ENCODE data around the gene OSBPL5. TPM values are rescaled to one million over a fixed set of nuclear protein-coding genes. Genes with fewer than 3 reads are reported as not detected.
"Not testable (repeated sequence)": the region's sequence is repeated elsewhere in the genome, so short reads cannot be mapped to it uniquely, and the experiment has no call there.

OSBPL5 gene
- total RNA-seq, 2 donors from 2014 or later, result 6.3 to 7.0 TPM

DNA sequence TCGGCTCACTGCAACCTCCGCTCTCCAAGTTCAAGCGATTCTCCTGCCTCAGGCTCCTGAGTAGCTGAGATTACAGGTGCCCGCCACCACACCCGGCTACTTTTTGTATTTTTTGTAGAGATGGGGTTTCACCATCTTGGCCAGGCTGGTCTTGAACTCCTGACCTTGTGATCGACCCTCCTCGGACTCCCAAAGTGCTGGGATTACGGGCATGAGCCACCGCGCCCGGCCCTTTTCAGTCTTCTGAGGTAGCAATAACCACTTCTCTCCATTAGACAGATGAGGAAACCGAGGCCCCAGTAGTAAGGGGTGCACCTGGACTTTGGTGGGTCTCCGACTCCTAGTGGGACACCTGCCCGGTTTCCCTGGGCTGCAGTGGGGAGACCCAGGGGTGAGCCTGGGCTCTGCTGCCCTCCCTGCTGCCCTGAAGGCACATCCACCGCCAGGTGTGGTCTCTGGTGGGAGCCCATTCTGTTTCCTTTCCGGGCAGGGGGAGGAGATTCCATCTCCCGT lies 3.7 kb upstream of the OSBPL5 start:
- not testable (repeated sequence) for DNase-seq; H3K27ac Mint-ChIP-seq; H3K36me3 Mint-ChIP-seq (ENCODE audit: insufficient read depth in 2 of 2); H3K9me3 Mint-ChIP-seq
- peak in 1 of 2 donors; percentile 4 for ATAC-seq (replicated peaks in 1 of 2)
- H3K4me1 Mint-ChIP-seq (ENCODE audit: low read depth), result peaks cover 27% of the 10 kb centered on the region
- H3K4me3 Mint-ChIP-seq, result peak overlapping the region; percentile 81 to 87
- H3K27me3 Mint-ChIP-seq (ENCODE audit: low read depth), result peaks cover 11% of the 10 kb centered on the region

DNA sequence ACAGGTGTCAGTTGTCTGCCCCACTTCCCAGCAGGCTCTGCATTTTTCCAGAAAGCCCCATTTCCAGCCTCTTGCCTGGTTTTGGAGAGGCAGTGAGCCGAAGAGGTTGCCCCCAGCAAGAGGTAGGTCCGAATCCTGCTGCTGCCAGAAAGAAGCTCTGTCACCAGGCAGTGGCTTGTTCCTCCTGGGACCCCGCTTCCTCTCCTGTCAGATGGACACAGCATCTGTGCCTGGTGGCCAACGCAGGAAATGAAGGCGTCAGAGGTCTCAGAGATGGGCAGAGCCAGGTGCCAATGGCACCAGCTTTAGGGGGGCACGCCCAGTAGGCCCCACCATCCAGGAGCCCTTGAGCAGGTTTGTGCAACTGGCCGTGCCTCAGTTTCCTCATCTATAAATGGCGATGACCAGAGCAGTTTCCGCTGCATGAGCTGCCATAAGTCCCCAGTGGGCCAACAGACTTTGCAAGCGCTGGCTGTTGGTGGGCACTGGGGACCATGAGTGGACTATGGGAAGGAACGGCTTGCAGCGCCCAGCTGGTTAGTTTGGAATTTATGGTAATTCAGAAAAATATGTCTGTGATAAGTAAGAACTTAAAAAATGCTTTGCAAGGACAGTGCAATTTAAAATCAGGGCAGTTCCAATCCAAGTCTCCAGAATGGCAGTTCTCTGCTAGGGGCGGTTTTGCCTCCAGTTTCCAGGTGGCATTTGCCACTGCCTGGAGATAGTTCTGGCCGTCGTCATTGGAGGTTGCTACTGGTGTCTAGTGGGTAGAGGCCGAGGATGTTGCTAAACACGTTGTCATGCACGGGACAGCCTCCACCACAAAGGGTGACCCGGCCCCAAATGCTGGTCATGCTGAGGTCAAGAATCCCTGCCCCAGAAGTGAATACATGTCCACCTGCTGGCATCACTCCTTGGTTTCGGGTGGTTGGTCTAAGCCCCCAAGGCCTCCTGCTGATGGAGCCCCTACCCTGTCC lies 2.3 kb upstream of the OSBPL5 start:
- no peak for DNase-seq
- ATAC-seq (replicated peaks in 1 of 2), result no peak
- H3K4me3 Mint-ChIP-seq, result no peak overlapping the region
- H3K4me1 Mint-ChIP-seq (ENCODE audit: low read depth), result peaks cover 31% of the 10 kb centered on the region
- no peaks in the 10 kb centered on the region for H3K9me3 Mint-ChIP-seq
- H3K36me3 Mint-ChIP-seq (ENCODE audit: insufficient read depth in 2 of 2), result no peaks in the 10 kb centered on the region
- H3K27ac Mint-ChIP-seq, result no peak overlapping the region
- peaks cover 13% of the 10 kb centered on the region for H3K27me3 Mint-ChIP-seq (ENCODE audit: low read depth)

DNA sequence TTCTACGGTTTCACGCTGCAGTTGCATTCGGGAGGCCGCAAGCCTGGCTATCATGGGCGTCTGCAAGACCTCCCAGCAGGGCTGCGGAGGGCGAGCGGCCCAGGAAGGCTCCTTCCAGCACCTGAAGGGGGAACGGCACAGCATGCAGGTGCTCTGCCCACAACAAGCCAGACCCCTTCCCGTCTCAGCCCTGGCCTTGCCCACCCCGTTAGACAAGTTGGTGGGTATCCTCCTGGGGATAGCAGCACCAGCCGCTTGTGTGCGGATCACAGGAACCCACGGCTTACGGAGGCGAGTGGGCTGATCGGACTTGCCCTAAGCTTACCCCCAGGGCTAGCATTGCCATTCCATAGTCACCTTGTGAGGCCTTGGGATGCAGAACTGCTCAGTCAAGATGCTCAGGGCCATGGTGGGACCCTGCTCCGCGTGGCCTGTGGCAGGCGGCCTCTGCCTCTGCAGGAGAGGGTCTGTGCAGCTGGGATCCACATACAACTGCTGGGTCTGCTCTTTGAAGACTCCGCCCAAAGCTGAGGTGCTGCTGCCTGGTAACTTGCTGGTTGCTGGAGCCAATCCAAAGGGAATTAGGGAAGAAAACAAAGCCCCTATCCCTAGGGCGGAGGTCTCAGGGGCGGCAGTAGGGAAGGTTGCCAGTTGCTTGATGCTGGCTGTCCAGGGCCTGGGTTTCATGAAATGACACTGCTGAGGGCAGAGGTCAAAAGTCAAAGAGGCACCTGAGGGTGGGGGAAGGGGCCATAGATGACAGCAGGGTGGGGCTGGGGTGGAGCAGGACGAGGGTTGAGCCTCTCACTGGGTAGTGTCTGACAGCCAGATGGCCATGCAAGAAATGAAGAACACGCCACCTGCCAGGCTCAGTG lies 1.4 kb upstream of the OSBPL5 start:
- H3K27ac Mint-ChIP-seq, result no peak overlapping the region
- H3K4me1 Mint-ChIP-seq (ENCODE audit: low read depth), result peaks cover 31% of the 10 kb centered on the region
- ATAC-seq (replicated peaks in 1 of 2) (no peak), DNase-seq (no peak)
- no peaks in the 10 kb centered on the region for H3K9me3 Mint-ChIP-seq
- H3K27me3 Mint-ChIP-seq (ENCODE audit: low read depth), result peaks cover 13% of the 10 kb centered on the region
- no peaks in the 10 kb centered on the region for H3K36me3 Mint-ChIP-seq (ENCODE audit: insufficient read depth in 2 of 2)
- H3K4me3 Mint-ChIP-seq, result peak overlapping the region in 1 of 2 donors; percentile 71

DNA sequence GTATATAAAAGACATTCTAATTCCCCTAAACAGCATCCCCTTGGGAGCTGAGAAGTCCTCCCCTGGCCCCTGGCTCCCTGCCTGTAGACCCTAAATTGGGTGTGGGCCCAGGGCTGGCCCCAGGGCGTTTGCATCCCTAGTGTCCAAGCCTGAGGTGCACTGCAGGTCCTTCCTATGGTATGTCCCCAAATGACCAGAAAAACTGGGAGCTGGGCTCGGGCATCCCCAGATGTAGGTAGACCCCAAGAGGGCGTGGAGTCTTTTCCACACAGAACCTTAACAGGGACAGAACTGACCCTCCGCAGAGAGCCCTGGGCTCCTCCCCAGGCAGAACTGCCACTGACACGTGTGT lies 782 bp upstream of the OSBPL5 start:
- Mint-ChIP-seq H3K27me3 (ENCODE audit: low read depth) (peaks cover 18% of the 10 kb centered on the region), H3K4me1 (ENCODE audit: low read depth) (peaks cover 34% of the 10 kb centered on the region), H3K4me3 (peak overlapping the region; percentile 71 to 85), H3K9me3 (no peaks in the 10 kb centered on the region), H3K27ac (peak overlapping the region; percentile 62), H3K36me3 (ENCODE audit: insufficient read depth in 2 of 2) (no peaks in the 10 kb centered on the region)
- ATAC-seq (replicated peaks in 1 of 2) (no peak), DNase-seq (no peak)

DNA sequence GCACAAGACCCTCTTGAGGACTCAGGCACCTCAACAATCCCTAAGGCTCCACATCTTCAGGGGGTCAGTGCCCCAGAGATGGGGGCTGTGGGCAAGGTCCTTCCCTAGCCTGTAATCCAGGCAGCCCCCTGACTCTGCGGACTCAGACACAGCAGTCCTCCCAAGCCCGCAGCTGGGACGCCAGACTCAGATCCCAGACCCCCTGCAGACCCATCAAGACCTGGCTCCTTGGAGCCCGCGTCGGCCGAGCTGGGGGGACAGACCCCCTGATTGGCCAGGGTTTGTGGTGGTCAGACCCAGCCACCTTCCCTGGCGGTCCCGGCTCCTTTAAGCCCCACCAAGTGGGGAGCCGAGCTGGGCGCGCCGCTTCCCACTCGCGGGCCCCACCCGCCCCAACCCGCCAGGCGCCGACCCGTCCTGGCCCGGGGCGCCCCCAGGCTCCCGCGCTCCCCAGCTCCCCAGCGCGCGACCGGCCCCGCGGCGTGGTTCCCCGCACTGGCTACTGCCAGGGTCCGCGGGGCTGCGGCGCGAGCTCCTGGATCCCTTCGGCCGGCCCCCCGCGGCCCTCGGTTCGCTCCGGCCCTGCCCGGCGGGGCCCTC lies 458 bp downstream of the OSBPL5 start:
- Mint-ChIP-seq H3K27ac (no peak overlapping the region), H3K36me3 (ENCODE audit: insufficient read depth in 2 of 2) (no peaks in the 10 kb centered on the region), H3K4me1 (ENCODE audit: low read depth) (peaks cover 30% of the 10 kb centered on the region), H3K4me3 (peak overlapping the region; percentile 53 to 70), H3K9me3 (no peaks in the 10 kb centered on the region), H3K27me3 (ENCODE audit: low read depth) (peaks cover 14% of the 10 kb centered on the region)
- ATAC-seq (replicated peaks in 1 of 2) (peak; percentile 26 to 48), DNase-seq (no peak)

DNA sequence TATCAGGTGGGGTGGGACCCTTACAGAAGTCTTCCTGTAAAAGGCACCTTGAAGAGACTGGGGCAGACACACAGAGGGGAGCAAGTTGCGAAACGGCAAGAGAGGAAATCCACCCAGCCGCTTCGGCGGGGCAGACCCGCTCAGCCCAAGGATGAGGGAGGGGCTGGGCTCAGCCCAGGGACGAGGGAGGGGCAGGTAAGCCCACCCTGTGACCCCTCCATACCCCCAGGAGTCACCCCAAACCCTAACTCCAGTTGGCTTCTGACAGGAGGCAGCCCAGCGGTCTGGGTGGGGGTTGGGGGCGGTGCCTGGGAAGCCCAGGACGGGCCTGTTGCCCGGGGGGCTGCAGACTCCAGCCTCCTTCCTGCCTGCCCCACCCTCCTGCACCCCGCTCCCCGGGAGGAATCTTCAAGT lies 965 bp downstream of the OSBPL5 start:
- H3K27me3 Mint-ChIP-seq (ENCODE audit: low read depth), result peaks cover 12% of the 10 kb centered on the region
- DNase-seq (no peak), ATAC-seq (replicated peaks in 1 of 2) (no peak)
- peak overlapping the region; percentile 63 to 70 for H3K4me3 Mint-ChIP-seq
- no peaks in the 10 kb centered on the region for H3K36me3 Mint-ChIP-seq (ENCODE audit: insufficient read depth in 2 of 2)
- H3K4me1 Mint-ChIP-seq (ENCODE audit: low read depth), result peaks cover 25% of the 10 kb centered on the region
- H3K27ac Mint-ChIP-seq, result no peak overlapping the region
- no peaks in the 10 kb centered on the region for H3K9me3 Mint-ChIP-seq

DNA sequence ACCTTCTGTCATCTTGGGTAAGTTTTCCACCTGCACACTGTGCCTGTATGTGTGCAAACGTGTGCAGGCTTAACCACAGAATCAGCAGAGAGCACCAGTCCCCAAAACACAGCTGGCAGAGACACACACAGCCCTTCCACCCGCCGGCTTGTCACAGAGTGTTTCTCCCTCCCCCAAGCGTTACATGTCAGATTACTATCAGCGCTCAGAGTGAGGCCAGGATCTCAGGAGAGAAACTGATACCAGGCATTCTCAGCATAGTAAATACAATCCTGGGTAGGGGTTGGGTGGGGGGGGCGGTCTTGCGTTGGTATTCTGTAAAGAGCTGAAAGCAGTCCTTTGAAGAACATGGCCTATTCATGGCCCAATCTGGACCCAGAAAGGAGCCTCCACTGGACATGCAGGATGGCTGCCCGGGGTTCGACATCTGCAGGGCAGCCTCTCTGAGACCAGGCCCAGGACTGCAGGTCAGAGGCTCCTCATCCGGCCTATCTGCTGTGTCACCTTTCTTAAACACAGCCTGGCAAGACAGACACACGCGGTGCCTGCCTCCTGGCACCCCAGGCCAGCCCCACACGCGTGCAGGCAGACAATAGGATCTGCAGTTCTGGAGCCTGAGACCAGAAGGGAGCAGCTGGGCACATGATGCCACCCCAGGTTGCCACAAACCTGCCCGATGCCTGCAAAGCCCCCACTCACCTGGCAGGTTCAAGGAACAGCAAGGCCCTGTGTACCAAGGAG lies 1.7 kb downstream of the OSBPL5 start:
- peaks cover 12% of the 10 kb centered on the region for H3K27me3 Mint-ChIP-seq (ENCODE audit: low read depth)
- no peak for DNase-seq
- H3K4me1 Mint-ChIP-seq (ENCODE audit: low read depth), result peaks cover 24% of the 10 kb centered on the region
- H3K9me3 Mint-ChIP-seq, result no peaks in the 10 kb centered on the region
- no peaks in the 10 kb centered on the region for H3K36me3 Mint-ChIP-seq (ENCODE audit: insufficient read depth in 2 of 2)
- no peak overlapping the region for H3K27ac Mint-ChIP-seq
- peak overlapping the region; percentile 48 to 70 for H3K4me3 Mint-ChIP-seq
- ATAC-seq (replicated peaks in 1 of 2), result no peak

DNA sequence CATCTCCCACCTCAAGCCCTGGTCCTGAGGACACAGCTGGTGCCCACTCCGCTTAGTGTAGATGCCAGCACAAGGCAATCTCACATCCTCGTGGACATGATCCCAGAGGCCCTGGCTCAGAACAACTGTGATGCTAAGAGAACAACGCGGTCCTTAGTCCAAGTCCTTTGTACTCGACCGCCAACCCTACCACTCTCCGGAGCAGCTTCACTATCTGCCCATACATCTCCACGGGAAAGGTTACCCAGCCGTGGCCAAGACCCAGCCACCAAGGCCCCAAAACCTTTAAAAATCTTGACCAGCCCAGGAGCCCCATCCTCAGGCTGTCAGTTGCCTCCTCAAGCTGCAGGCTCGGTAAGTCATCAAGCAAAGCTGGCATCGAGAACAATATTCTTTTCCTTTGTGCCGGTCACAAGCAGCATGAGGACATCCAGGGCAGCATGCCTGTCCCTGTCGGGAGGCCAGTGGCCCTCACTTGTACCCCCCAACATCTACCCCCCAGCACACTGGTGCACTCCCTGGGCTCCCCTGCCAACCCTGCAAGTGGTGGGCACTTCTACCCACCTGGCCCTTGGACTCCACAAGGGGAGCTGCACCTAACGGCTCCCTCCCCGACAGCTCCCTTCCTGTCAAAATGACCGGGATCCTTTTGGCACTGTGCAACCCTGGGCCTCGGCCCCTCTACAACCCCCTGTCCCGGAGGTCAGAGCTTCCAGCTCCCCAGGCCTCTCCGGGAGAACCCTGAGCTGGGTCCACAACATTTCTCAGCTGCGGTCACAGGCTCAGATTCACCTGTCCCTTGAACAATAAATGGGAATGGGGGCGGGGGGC lies 2.5 kb downstream of the OSBPL5 start:
- H3K4me3 Mint-ChIP-seq, result peak overlapping the region in 1 of 2 donors; percentile 27
- no peak for DNase-seq
- H3K27ac Mint-ChIP-seq, result no peak overlapping the region
- peaks cover 12% of the 10 kb centered on the region for H3K27me3 Mint-ChIP-seq (ENCODE audit: low read depth)
- no peaks in the 10 kb centered on the region for H3K36me3 Mint-ChIP-seq (ENCODE audit: insufficient read depth in 2 of 2)
- H3K9me3 Mint-ChIP-seq, result no peaks in the 10 kb centered on the region
- ATAC-seq (replicated peaks in 1 of 2), result no peak
- H3K4me1 Mint-ChIP-seq (ENCODE audit: low read depth), result peaks cover 27% of the 10 kb centered on the region

DNA sequence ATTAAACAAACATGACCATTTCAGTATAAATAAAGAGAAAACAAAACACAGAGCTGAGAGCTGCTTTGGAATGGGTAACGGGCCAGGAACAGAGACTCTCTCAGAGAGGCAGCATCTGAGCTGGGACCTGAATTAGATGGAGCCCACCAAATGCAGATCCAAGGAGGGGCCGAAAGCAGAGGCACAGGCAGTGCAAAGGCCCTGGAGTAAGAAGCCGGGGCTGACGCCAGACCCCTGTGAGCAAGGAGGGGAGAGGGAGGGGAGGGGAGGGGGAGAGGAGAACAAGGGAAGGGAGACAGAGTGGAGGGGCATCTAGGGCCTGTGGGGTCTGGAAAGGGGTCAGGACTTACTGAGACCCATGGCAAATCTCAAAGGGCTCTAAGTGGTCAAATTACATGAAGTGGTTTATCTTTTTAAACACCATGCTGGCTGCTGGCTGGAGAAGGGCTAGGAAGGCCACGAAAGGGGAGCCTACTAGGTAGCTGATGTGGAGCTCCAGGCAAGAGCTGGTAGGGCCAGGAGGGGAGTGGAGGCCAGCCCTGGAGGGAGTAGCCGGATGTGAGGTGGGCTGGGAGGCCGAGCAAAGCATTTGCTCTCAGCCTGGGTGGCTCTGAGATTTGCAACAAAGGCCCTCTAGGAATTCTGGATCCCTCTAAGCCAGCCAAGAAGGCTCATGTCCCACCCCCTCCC lies 3.2 kb downstream of the OSBPL5 start:
- no peak for DNase-seq
- Mint-ChIP-seq H3K9me3 (no peaks in the 10 kb centered on the region), H3K4me1 (ENCODE audit: low read depth) (peaks cover 33% of the 10 kb centered on the region), H3K27me3 (ENCODE audit: low read depth) (peaks cover 12% of the 10 kb centered on the region), H3K27ac (no peak overlapping the region), H3K4me3 (no peak overlapping the region), H3K36me3 (ENCODE audit: insufficient read depth in 2 of 2) (no peaks in the 10 kb centered on the region)
- ATAC-seq (replicated peaks in 1 of 2), result no peak

DNA sequence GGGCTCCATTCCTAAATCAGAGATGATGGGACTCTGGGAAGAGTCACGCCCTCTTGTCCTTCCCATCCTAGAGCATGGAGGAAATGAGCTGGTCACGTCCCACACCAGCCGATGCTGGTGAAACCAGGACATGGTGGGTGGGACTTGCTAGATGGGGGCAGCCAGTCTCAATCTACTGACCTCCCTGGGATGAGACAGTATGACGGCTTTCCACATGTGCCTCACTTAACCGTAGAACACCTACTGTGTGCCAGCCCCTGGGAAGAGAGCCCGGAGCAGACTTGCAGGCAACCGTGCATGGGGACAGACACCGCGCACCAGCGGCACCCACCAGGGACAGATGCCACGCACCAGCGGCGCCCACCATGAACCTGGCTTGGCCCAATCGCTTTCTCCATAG lies 3.8 kb downstream of the OSBPL5 start:
- Mint-ChIP-seq H3K27me3 (ENCODE audit: low read depth) (peaks cover 12% of the 10 kb centered on the region), H3K4me1 (ENCODE audit: low read depth) (peaks cover 34% of the 10 kb centered on the region), H3K4me3 (no peak overlapping the region), H3K36me3 (ENCODE audit: insufficient read depth in 2 of 2) (no peaks in the 10 kb centered on the region), H3K9me3 (no peaks in the 10 kb centered on the region), H3K27ac (no peak overlapping the region)
- ATAC-seq (replicated peaks in 1 of 2), result no peak
- DNase-seq, result no peak

DNA sequence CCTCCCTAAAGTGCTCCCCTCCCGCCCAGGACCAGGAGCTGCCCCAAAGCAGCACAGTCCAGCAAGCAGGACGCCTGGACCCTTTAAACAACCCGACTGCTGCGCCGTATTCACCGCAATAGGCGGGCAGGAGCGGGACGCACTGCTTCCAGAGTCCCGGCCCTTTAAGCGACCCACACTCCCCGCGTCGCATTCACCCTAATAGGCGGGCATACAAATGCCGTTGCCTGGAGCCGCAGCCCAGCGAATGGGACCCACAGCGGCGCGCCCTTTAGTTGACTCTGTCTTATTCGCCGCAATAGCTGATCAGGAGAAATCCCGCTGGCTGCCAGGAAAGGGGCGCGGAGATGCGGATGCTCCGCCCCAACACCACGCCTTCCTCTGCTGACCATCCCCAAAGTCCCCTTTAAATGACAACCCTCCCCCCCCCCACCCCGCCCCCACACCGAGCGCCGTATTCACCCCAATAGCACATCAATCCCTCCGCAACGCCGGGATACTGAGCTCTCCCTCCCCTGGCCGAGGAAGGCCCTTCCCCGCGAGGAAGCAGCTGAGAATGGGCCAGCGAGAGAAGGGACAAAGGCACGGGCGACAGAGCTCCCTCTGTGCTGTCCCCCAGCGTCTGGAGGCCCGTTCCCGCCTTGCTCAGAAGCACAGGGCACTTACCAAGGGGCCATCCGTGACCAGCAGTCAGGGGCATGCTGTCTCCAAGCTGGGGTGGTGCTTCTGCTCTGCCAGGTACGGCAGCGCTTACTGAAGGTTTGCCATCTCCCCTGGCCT lies 4.7 kb downstream of the OSBPL5 start:
- H3K27me3 Mint-ChIP-seq (ENCODE audit: low read depth), result peaks cover 12% of the 10 kb centered on the region
- peak in 1 of 2 donors; percentile 27 for DNase-seq
- peak in 1 of 2 donors; percentile 33 for ATAC-seq (replicated peaks in 1 of 2)
- no peaks in the 10 kb centered on the region for H3K36me3 Mint-ChIP-seq (ENCODE audit: insufficient read depth in 2 of 2)
- peaks cover 29% of the 10 kb centered on the region for H3K4me1 Mint-ChIP-seq (ENCODE audit: low read depth)
- peak overlapping the region; percentile 42 to 46 for H3K4me3 Mint-ChIP-seq
- no peak overlapping the region for H3K27ac Mint-ChIP-seq
- no peaks in the 10 kb centered on the region for H3K9me3 Mint-ChIP-seq
